Ovary (tissue), 3 donors: ENCODE measurements around the gene SEMA4C.

Experiments used
- EP300 ChIP-seq: sonication (generic); formaldehyde crosslinking; IDR thresholded peaks from one replicate; pipeline ENCODE4 v1.6.1; 2017; ENCODE audit warnings: antibody characterized with exemption
- POLR2A ChIP-seq: fragments of 450-650 bp; IDR thresholded peaks from one replicate; pipeline ENCODE4 v1.6.1; 2017; ENCODE audit warnings: antibody characterized with exemption, mild to moderate bottlenecking, moderate library complexity
- TF ChIP-seq, protein P1 (sequence below), 3 donors: fragments of 450-650 bp in 2 of 3; fragments of 200-600 bp in 1 of 3; IDR thresholded peaks; one replicate each; pipeline versions ENCODE4 v1.5.1 to v1.8.0; 2016 to 2022; ENCODE audit warnings: antibody characterized with exemption in 3 of 3, mild to moderate bottlenecking in 1 of 3
- donor health status: DM: no; HTN: no; CAD: no.

DNA sequence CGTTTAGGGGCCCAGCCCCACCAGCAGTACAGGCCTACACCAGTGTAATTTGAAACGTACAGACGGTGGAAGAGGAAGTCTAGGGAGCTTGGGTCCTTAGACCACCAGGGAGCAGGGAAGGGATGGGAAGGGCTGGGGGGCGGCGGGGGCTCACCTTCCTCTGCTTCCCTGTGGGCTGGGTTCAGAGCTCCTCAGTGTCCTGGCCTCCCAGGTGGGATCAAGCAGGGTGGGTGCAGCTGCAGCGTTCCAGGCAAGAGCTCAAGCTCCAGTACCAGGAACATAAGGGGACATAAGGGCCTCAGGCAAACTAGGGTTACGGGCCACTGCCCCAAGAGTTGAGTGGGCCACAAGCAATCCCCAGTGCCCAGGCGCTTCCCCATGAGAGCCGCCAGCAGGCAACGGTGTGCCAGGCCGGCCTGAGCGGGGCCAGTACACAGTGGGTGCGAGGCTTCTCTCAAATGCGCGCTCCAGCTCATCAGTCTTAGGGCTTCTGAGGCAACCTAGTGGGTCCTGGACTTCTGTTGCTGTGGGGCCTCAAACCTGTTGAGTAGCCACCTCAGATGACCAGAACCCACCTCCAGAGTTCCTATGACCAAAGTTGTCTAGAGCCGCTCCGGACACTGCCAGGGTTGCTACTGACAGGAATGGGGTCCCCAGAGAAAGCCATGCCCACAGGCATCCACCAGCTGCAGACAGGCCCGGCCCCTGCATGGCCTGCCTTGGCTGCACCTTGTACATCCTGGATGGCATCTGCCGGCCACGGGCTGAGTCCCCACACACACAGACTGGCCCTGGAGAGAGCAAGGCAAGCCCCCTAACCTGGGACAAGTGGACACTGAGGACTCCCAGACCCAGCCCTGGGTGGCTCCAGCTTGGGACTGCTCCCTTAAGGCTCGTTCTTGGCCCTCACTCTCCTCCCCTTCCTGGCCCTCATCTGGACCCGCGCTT lies 31.3 kb downstream of the SEMA4C start:
- TF ChIP-seq POLR2A (no peak), EP300 (no peak)
- TF ChIP-seq, protein P1, sequence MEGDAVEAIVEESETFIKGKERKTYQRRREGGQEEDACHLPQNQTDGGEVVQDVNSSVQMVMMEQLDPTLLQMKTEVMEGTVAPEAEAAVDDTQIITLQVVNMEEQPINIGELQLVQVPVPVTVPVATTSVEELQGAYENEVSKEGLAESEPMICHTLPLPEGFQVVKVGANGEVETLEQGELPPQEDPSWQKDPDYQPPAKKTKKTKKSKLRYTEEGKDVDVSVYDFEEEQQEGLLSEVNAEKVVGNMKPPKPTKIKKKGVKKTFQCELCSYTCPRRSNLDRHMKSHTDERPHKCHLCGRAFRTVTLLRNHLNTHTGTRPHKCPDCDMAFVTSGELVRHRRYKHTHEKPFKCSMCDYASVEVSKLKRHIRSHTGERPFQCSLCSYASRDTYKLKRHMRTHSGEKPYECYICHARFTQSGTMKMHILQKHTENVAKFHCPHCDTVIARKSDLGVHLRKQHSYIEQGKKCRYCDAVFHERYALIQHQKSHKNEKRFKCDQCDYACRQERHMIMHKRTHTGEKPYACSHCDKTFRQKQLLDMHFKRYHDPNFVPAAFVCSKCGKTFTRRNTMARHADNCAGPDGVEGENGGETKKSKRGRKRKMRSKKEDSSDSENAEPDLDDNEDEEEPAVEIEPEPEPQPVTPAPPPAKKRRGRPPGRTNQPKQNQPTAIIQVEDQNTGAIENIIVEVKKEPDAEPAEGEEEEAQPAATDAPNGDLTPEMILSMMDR (IDR thresholded peaks at IDR 0.05): no peak
